AG08396 (cell line): Measurements from ENCODE around the gene ZFYVE19.

ENCODE experiments used
- DNase-seq: peaks from one replicate; pipeline ENCODE4 v3.0.0; 2012; ENCODE audit warnings: low spot score, mixed read lengths

The ZFYVE19 gene

DNA sequence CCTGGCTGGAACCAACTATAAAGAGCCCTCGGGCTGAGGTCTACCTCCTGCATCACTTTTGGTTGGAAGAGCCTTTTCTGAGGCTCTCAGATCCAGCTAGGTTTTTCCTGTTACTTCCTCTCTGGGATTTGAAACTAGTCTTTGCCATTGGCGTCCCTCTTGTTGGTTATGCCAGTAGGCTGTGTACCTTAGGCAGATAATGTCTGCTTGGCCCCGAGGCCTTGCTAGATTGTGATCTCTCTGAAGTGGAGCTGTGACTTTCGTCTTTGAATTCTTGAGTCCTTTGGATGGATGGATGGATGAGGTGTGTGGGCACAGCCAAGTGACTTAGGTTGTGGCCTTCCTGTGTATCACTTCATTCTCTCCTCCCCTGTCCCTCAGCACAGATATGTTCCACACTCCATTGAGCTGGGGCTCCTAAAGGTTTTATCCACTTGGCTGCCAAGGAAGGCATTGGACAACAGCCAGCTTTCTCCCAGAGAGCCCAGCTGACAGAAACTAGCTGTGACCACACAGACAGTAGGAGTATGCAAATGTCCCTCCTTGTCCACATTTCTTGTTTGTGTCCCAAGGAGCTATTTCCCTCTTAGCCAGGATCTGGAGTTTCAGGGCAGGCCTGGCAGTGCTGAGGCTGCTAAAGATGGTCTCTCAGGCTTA is 8.3 kb downstream of the ZFYVE19 start:
- no peak for DNase-seq

DNA sequence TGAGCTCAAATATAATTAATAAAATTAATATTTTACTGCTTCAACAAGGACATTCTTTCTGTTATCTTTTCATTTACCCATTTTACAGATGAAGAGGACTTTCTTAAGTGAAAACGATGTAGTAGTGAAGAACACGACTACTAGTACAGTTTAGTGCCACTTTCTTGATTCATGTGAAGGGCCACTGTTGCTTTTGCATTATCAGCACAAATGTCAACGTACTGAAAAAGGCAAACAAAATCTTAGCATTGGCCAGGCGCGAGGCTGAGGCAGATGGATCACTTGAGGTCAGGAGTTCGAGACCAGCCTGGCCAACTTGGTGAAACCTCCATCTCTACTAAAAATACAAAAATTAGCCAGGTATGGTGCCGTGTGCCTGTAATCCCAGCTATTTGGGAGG is 12.2 kb downstream of the ZFYVE19 start:
- DNase-seq, result no peak

DNA sequence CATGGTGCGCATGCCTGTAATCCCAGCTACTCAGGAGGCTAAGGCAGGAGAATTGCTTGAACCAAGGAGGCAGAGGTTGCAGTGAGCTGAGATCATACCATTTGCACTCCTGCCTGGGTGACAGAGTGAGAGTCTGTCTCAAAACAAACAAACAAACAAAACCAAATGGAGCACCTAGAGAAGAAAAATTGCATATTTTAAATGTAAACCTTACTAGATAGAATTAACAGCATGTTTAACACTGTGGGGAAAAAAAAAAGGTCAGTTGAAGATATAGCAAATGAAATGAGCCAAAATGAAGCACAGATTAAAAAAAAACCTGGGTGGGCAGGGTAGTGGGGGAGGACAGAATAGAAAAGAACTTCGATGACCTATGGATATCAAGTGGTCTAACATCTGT is 14.3 kb downstream of the ZFYVE19 start:
- DNase-seq, result no peak

DNA sequence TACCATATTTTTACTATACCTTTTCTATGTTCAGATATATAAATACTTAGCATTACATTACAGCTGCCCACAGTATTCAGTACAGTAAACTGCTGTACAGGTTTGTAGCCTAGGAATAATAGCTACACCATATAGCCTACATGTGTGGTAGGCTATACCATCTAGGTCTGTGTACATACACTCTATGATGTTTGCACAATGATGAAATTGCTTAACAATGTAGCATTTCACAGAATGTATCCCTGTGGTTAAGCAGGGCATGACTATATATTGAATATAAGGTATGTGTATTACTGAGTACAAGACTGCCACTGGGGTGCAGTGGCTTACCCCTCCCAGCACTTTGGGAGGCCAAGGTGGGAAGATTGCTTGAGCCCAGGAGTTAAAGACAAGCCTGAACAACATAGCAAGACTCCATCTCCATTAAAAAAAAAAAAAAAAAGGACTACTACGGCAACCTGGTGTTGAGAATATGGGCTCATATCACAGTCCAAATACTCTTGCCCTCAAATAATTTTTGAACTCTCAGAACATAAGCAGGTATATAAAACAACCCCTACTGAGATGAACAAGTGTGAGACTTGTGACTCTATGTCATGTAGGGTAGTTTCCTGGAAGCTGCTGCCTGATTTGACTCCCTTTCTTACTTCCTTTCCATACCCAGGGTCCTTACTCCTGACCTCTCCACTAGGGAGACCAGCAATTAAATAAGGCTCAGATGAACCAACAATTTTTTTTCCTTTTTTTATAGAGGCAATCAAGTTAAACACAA is 16.9 kb downstream of the ZFYVE19 start:
- DNase-seq, result no peak

DNA sequence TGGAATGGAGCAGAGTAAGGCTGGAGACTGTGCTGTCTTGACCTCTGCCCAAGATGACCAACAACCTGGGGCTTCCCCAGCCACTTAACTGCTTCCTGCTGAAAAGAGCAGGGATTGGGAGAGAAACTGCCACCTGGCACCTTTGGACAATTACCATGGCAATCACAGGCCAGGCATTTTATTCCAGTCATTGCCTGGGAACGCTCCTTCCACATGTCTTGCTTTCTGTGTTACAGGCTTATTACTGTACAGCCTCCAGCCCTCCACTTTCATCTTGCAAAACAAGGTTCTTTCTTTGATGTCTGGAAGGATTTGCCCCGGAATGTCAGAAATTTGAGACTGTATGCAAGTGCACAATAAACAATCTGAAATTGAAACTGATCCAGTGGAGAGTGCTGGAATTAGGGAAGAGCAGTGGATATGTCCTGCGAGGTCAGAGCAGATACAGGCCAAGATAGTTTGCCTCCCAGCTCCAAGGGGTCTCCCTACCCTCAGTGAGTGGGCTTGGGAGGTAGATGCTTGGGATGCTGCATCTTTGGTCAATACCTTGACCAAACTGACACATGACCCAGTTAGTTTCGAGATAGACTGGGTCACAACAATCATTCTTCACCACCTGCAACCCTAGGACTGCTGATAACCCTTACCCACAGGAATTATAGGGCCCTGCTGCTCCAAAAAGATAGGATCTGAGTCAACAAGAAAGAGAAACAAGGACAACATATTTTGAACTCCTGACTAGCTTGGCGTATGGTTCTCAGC is 19.0 kb downstream of the ZFYVE19 start:
- DNase-seq, result peak; percentile 28

DNA sequence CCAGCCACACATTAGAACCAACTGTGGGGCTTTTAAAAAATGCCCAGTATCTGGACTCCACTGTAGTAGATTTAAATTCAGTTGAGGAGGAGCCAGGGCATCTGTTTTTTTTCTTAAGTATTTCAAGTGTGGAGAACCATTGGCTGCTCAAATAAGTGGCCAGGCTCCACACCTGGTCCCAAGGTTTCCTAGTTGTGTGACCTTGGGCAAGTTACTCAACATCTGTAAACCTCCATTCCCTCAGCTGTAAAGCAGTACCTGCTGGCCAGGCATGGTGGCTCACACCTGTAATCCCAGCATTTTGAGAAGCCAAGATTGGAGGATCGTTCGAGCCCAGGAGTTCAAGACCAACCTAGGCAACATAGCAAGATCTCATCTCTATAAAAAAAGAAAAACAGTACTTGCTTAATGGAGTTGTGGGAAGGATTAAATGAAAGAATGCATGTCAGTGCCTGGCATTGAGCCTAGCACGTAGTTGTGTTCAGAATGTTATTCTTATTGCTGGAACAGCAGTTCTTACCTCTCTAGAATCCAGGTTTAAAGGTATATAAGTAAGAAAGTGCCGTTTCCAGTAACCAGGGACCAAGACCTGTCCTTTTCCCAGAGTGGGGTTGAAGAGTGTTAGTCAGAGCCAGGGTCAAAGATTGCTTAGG is 19.7 kb downstream of the ZFYVE19 start:
- no peak for DNase-seq

DNA sequence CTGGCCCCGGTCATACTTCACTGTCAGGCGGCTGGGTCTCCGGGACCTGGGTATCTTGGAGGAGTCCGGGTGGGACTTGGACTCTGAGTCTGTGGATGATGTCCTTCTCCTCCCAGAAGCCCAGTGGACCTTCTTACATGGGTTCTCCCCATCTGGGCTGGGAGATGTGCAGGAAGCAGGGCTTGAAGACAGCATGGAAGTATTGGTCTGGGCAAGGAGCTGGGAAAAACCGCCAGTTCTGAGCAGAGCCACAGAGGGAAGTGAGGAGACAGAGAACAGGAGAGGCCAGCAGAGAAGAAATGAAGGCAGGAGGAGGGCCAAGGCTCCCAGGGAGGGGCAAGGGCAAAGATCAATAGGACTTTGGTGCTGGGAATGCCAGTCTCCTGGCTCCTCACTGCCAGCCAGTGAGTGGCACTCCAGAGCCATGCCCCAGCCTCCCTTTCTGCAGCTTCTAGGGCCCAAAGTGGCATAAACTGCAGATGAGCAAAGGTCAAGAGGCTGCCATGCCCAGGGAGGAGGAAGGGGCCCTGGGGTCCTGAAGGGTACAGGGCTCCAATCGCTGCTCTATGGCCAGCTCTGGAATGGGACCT is 21.7 kb downstream of the ZFYVE19 start, which contains the start of gene PPP1R14D:
PPP1R14D (minus strand) TSS at position 262 of the 590 bp plus-strand sequence; CDS start at position 195, 67 bp downstream.
- peak; percentile 1 for DNase-seq

DNA sequence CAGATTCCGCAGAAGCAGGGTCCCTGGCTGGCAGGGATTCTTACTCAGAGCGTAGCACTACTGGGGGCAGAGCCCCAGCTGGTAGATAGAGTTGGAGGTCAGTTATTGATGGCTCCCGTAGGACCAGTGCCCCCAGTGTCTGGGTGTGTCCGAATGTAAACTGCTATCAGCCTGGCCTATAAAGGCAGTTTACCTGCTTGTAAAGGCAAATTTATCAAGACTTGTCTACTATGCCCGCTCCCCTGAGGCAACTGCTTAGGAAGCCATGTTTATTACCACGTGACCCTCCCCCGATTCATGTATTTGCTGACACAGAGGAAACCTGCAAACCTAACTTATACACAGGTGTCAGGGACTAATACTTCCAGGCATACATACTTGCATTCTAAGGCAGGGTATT is 22.2 kb downstream of the ZFYVE19 start:
- DNase-seq, result no peak

DNA sequence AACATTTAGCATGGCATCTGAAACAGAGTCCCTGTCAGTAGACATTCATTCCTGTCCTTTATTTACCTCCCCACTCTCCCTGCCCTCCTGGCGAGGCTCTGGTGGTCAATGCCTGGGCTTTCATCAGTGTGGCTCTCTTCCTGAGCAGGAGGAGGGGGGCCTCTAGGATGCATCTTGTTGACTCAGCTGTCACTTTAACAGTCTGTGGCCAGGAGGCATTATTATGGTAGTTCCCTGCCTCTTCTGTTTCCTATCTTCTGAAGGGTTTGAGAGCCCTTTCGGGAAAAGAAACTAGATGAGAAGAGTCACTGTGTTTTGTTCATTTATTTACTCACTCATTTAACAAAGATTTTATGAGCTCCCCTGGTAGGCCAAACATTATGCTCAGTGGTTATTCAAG is 24.0 kb downstream of the ZFYVE19 start:
- DNase-seq, result no peak

DNA sequence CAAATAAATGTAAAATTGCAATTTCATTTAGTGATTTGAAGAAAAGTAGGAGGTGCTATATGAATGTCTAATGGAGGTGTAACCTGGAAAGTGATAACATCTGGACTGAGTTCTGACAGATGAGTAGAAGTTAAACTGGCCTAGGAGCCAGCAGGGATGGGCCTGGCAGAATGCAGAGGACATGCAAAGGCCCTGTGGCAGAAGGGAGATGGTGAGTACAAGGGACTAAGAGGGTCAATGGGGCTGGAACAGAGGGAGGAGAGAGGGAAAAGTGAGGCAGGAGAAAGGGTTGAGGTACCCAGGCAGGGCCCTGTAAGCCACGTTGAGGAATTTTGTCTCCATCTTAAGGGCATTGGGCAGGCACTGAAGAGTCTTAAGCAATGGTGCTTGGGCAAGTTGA is 25.0 kb downstream of the ZFYVE19 start:
- no peak for DNase-seq

DNA sequence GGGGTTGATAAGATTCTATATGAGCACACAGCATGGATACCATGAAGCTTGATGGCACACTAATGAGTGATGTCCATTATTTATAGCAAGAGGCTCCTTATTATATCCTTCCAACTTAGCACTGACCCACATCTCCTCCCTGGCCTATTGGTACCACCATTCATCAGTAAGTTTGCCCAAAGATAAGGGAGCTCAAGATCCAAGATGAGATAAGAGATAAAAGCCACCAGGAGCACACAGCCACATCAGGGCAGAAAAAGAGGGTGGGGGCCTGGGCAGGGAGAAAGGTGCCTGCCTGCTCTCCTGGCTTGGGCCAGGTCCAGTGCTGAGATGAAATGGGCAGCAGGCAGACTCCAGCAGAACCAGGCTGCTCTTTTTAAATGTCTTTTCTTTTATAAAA is 26.0 kb downstream of the ZFYVE19 start:
- peak; percentile 1 for DNase-seq

DNA sequence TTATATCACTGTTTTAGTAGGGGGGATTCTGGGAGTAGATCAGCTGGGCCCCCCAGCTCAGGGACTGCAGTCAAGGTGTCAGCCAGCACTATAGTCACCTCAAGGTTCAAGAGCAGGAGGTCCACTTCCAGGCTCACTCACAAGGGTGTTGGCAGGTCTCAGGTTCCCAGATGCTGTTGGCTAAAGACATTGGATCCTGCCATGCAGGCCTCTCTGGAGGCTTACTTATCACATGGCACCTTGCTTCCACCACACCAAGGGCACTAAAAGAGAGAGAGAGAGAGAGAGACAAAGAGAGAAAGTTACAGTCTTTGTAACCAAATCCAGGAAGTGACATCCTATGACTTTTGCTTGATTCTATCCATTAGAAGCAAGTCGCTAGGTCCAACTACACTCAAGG is 29.1 kb downstream of the ZFYVE19 start:
- no peak for DNase-seq

DNA sequence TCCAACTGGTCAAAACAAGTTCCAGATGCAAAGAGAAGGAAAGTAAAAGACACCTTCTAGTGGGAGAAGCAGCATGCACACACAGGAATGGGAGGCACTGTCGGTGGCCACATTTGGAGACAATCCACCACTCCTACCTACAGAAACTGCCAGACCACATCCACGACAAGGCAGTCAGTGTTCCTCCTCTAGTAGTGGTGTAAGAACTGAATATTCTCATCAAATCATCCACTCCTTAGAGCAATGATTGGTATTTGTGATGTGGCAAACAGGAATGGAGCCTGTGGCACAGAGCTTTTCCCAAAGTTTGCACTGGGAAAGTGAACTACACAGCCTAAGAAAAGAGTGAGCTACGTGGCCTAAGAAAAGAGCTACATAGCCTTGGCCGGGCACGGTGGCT is 31.9 kb downstream of the ZFYVE19 start:
- no peak for DNase-seq

DNA sequence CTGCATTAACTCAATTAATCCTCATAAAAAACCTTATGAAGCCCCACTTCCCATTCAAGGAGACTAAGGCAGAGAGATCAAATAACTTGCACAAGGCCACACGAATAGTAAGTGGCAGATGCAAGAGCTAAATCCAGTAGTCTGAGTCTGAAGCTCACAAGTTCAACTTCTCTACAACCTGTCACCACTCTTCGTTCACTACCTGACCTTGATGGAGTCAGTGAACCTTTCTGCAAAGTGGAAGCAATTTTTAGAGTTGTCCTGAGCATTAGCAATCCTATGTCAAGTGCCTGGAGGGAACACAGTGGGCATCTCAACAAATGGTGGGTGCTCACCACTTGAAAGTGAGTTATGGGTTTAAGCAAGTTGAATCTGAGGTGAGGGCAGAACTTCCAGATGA is 34.9 kb downstream of the ZFYVE19 start:
- DNase-seq, result no peak

DNA sequence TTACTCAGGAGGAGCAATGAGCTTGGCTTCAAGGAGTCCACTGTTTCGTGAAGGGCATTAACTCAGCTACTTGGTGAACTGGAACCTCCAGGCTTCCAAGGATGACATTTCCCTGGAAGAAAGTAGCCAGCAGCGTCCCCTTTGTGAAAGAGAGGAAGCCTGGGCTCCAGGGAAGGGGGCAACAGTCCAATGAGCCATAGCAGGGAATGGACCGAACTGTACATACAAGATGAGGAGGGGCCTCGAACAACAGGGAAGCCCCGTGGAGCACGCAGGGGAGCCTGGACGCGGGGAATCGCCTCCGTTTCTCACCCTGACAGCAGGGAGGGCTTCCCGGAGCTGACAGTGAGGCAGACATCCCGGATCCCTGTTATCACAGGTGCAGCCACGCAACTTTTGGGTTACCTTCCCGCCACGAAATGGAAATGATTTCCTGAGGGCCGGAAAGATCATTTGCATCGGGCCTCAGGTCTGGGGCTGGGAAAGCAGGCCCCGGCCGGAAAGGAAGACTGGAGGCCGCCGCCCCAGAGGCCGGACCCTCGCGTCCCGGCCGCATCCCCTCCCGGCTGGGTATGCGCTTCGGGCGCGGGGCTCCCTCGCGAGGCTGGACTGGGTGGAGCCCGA is 36.5 kb downstream of the ZFYVE19 start:
- DNase-seq, result no peak

DNA sequence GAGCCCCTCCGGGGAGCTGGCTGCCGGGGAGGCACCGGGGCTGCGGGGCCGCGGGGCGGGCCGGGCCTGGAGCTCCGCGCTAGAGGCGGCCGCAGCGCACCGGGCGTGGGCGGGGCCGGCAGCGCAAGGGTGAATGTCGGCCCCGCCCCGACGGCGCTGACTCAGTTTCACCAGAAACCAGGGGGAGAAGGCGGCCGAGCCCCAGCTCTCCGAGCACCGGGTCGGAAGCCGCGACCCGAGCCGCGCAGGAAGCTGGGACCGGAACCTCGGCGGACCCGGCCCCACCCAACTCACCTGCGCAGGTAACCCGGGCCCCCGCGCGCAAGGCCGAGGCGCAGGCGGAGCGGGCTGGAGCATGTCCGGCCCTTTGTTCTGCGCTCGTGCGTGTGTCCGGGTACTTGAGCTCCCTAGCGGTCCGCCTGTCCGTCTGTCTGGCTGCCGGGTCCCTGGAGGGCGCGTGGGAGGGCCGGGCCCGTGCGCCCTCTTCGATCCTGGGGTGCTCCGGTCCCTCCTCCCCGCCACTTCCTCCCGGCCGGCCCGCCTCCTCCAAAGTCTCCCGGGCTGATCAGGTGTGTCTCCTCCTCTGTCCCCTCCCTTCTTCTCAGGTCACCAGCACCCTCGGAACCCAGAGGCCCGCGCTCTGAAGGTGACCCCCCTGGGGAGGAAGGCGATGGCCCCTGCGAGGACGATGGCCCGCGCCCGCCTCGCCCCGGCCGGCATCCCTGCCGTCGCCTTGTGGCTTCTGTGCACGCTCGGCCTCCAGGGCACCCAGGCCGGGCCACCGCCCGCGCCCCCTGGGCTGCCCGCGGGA is 37.2 kb downstream of the ZFYVE19 start, which contains the start of gene SPINT1:
SPINT1 (plus strand) TSS at position 164 of the 811 bp plus-strand sequence; CDS start at position 671, 507 bp downstream.
- no peak for DNase-seq

DNA sequence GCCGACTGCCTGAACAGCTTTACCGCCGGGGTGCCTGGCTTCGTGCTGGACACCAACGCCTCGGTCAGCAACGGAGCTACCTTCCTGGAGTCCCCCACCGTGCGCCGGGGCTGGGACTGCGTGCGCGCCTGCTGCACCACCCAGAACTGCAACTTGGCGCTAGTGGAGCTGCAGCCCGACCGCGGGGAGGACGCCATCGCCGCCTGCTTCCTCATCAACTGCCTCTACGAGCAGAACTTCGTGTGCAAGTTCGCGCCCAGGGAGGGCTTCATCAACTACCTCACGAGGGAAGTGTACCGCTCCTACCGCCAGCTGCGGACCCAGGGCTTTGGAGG is 37.8 kb downstream of the ZFYVE19 start:
- DNase-seq, result peak; percentile 40

DNA sequence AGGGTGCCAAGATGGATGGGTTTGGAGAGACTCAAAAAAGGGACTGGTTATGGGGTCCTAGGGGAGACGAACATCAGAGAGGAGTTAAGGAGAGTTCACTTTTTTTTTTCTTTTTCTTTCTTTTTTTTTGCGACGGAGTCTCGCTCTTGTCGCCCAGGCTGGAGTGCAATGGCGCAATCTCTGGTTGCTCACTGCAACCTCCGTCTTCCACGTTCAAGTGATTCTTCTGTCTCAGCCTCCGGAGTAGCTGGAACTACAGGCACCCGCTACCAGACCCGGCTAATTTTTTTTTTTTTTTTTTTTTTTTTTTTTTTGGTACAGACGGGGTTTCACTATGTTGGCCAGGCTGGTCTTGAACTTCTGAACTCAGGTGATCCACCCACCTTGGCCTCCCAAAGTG is 38.1 kb downstream of the ZFYVE19 start:
- no peak for DNase-seq

DNA sequence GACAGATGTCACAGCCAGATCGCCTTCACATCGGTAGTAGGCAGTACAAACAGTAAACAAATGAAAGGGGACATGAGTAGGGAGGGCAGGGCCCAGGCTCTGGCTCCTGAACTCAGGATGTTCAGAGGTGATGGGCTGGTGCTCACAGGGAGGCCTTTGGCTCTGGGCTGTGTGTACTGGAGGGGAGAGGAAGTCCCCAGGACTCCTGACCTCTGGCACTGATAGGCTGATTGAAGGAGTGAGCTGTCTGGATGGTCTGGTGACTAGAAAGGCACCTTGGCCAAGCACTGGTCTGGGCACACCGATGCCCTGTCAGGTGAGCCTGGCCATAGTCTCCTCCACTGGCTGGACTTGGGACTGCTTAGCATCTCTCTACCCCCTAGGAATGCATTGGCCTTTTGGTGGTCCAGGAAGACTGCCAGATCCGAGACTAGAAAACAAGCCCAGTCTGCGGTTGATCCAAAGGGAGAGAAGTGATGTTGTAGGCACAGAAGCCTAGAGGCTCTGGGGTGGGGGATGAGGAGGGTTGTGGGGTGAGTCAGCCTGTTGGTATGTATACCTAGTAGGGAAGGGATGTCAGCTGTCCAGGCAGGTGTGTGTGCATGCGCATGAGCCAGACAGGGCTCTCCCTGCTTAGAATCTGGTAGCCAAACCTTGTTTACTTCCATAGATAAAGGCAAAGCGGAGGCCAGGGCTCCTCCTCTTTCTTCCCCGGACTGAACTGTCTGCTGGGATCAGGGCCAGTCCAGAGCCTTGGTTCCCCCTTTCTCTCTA is 38.8 kb downstream of the ZFYVE19 start:
- no peak for DNase-seq

DNA sequence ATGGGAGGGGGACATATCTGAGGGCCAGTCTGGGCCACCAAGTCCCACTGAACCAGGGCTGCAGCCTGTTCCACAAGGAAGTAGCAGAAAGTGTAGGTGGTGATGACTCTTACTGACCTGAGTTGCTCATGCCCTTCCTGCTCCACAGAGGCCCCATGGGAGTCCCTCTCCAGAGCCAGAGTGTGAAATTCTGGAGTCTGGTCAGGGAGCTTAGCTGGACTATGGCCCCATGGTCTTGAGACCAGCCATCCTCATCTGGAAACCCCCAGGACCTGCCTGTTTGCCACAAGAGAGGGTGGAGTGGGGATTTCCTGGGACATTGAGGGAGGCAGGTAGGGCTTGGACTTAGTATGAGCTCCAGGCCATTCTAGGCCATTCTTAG is 39.9 kb downstream of the ZFYVE19 start:
- DNase-seq, result no peak
